Measurements from ENCODE around the gene OXER1. TPM values are rescaled to one million over a fixed set of nuclear protein-coding genes. Genes with fewer than 3 reads are reported as not detected.
A peak's percentile ranks its signal among the peaks of the same experiment; 100 is the strongest.

Gene OXER1
- total and polyA plus RNA-seq, 2 of the 13 experiments (the other 11 are each of a cell fraction or from before 2014, with no cell fraction given), result 8.0 to 9.0 TPM

GRCh38 chr2:42794271-42795046 lies 30.5 kb upstream of the OXER1 start (continued):
- TF ChIP-seq, protein P1, sequence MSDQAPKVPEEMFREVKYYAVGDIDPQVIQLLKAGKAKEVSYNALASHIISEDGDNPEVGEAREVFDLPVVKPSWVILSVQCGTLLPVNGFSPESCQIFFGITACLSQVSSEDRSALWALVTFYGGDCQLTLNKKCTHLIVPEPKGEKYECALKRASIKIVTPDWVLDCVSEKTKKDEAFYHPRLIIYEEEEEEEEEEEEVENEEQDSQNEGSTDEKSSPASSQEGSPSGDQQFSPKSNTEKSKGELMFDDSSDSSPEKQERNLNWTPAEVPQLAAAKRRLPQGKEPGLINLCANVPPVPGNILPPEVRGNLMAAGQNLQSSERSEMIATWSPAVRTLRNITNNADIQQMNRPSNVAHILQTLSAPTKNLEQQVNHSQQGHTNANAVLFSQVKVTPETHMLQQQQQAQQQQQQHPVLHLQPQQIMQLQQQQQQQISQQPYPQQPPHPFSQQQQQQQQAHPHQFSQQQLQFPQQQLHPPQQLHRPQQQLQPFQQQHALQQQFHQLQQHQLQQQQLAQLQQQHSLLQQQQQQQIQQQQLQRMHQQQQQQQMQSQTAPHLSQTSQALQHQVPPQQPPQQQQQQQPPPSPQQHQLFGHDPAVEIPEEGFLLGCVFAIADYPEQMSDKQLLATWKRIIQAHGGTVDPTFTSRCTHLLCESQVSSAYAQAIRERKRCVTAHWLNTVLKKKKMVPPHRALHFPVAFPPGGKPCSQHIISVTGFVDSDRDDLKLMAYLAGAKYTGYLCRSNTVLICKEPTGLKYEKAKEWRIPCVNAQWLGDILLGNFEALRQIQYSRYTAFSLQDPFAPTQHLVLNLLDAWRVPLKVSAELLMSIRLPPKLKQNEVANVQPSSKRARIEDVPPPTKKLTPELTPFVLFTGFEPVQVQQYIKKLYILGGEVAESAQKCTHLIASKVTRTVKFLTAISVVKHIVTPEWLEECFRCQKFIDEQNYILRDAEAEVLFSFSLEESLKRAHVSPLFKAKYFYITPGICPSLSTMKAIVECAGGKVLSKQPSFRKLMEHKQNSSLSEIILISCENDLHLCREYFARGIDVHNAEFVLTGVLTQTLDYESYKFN (CRISPR knock-in tag; conservative IDR thresholded peaks at IDR 0.05), result peak; percentile 20; the same call in 1 of the 2 replicates
- no peak for TF ChIP-seq SALL2 (CRISPR knock-in tag; IDR thresholded peaks at IDR 0.05)
- no peak for TF ChIP-seq SMAD9 (CRISPR knock-in tag; IDR thresholded peaks at IDR 0.05)
- no peak for TF ChIP-seq CREM (IDR thresholded peaks at IDR 0.05)
- no peak for TF ChIP-seq CREM (CRISPR knock-in tag; IDR thresholded peaks at IDR 0.05)
- no peak; a peak in 1 of 4 replicates for TF ChIP-seq POLR2A (IDR thresholded peaks at IDR 0.05; ENCODE audit: insufficient read depth in 1 of 2, low read depth in 2 of 2, low read length in 2 of 2)
- TF ChIP-seq REPIN1 (CRISPR knock-in tag; IDR thresholded peaks at IDR 0.05; ENCODE audit: borderline replicate concordance, low read depth), result peak; percentile 86
- no peak for TF ChIP-seq ZNF562 (CRISPR knock-in tag; IDR thresholded peaks at IDR 0.05; ENCODE audit: borderline replicate concordance)
- no peak for TF ChIP-seq MXI1 (IDR thresholded peaks at IDR 0.05; ENCODE audit: borderline replicate concordance, low read depth, low read length)
- 0 out of 2 replicates have a peak, but pooled peaks have one; percentile 17 for TF ChIP-seq ZC3H4 (CRISPR knock-in tag; IDR thresholded peaks at IDR 0.05; ENCODE audit: borderline replicate concordance)
- TF ChIP-seq, protein P2, sequence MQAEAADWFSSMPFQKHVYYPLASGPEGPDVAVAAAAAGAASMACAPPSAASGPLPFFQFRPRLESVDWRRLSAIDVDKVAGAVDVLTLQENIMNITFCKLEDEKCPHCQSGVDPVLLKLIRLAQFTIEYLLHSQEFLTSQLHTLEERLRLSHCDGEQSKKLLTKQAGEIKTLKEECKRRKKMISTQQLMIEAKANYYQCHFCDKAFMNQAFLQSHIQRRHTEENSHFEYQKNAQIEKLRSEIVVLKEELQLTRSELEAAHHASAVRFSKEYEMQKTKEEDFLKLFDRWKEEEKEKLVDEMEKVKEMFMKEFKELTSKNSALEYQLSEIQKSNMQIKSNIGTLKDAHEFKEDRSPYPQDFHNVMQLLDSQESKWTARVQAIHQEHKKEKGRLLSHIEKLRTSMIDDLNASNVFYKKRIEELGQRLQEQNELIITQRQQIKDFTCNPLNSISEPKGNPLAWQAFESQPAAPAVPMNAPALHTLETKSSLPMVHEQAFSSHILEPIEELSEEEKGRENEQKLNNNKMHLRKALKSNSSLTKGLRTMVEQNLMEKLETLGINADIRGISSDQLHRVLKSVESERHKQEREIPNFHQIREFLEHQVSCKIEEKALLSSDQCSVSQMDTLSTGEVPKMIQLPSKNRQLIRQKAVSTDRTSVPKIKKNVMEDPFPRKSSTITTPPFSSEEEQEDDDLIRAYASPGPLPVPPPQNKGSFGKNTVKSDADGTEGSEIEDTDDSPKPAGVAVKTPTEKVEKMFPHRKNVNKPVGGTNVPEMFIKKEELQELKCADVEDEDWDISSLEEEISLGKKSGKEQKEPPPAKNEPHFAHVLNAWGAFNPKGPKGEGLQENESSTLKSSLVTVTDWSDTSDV (CRISPR knock-in tag; IDR thresholded peaks at IDR 0.05), result no peak
- no peak for TF ChIP-seq AHR (CRISPR knock-in tag; IDR thresholded peaks at IDR 0.05)
- no peak for TF ChIP-seq MAFF (IDR thresholded peaks at IDR 0.05; ENCODE audit: low read depth, low read length)
- peak; percentile 42; the same call in 1 of the 2 replicates for TF ChIP-seq MIER2 (CRISPR knock-in tag; IDR thresholded peaks at IDR 0.05)
- no peak for TF ChIP-seq SRSF4 (IDR thresholded peaks at IDR 0.05; ENCODE audit: low read depth, low read length, poor library complexity, severe bottlenecking)
- TF ChIP-seq YY1 (IDR thresholded peaks at IDR 0.05; ENCODE audit: insufficient read depth, insufficient replicate concordance, low read depth, low read length), result no peak
- TF ChIP-seq, protein P3, sequence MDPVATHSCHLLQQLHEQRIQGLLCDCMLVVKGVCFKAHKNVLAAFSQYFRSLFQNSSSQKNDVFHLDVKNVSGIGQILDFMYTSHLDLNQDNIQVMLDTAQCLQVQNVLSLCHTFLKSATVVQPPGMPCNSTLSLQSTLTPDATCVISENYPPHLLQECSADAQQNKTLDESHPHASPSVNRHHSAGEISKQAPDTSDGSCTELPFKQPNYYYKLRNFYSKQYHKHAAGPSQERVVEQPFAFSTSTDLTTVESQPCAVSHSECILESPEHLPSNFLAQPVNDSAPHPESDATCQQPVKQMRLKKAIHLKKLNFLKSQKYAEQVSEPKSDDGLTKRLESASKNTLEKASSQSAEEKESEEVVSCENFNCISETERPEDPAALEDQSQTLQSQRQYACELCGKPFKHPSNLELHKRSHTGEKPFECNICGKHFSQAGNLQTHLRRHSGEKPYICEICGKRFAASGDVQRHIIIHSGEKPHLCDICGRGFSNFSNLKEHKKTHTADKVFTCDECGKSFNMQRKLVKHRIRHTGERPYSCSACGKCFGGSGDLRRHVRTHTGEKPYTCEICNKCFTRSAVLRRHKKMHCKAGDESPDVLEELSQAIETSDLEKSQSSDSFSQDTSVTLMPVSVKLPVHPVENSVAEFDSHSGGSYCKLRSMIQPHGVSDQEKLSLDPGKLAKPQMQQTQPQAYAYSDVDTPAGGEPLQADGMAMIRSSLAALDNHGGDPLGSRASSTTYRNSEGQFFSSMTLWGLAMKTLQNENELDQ (CRISPR knock-in tag; IDR thresholded peaks at IDR 0.05; ENCODE audit: borderline replicate concordance), result no peak
- TF ChIP-seq ZBTB8A (CRISPR knock-in tag; IDR thresholded peaks at IDR 0.05; ENCODE audit: borderline replicate concordance, low read depth), result no peak
- TF ChIP-seq ZFX (CRISPR knock-in tag; IDR thresholded peaks at IDR 0.05; ENCODE audit: low read depth), result peak; percentile 80
- no peak for TF ChIP-seq MATR3 (CRISPR knock-in tag; IDR thresholded peaks at IDR 0.05)
- TF ChIP-seq POLR2G (IDR thresholded peaks at IDR 0.05; ENCODE audit: low read depth, low read length), result peak; percentile 62
- no peak; the same call in 1 of the 2 replicates for TF ChIP-seq SOX5 (CRISPR knock-in tag; IDR thresholded peaks at IDR 0.05; ENCODE audit: borderline replicate concordance)
